CD4-positive, alpha-beta T cell (primary cell): ENCODE measurements around the gene PRPS1L1. TPM values are rescaled to one million over a fixed set of nuclear protein-coding genes. Genes with fewer than 3 reads are reported as not detected.

Experiments used
- ATAC-seq: fragments of 200-7000 bp; cut with Tn5 transposase; one replicate; pipeline ENCODE4 v1.10.0; 2022; ENCODE audit warnings: mild to moderate bottlenecking; ENCODE audit not compliant: poor library complexity
- CTCF ChIA-PET: fragments of 350-600 bp; sonication (Branson Sonifier 250); formaldehyde crosslinking; loops from one replicate; lab custom pipeline; 2021; ENCODE audit warnings: antibody characterized with exemption, inconsistent platforms; lab: Charles Lee
- POLR2A ChIA-PET: fragments of 350-600 bp; sonication (Branson Sonifier 250); formaldehyde crosslinking; loops from one replicate; lab custom pipeline; 2021; ENCODE audit warnings: antibody characterized with exemption, inconsistent platforms; lab: Charles Lee
- DNase-seq, 14 experiments: peaks; one replicate each; pipeline ENCODE4 v3.0.0-alpha.2; 2013 to 2020; ENCODE audit warnings: mixed read lengths in 2 of 14
- H3K27ac ChIP-seq, 2 donors: one replicate each; pipeline versions ENCODE4 v1.5.1 to v1.7.0; 2013; ENCODE audit warnings: low read length in 2 of 2, low read depth in 1 of 2, mild to moderate bottlenecking in 1 of 2
- H3K27me3 ChIP-seq, 2 experiments: 1 replicate in 1 of 2; 2 replicates in 1 of 2; pipeline versions ENCODE4 v1.6.1 to v1.7.0; 2013; ENCODE audit warnings: low read length in 2 of 2, control low read depth in 1 of 2, mild to moderate bottlenecking in 1 of 2, moderate library complexity in 1 of 2; ENCODE audit not compliant: insufficient read depth in 2 of 2, control insufficient read depth in 1 of 2
- H3K36me3 ChIP-seq: one replicate; pipeline ENCODE4 v1.6.1; 2013; ENCODE audit warnings: low read length, control low read depth; ENCODE audit not compliant: insufficient read depth
- H3K4me1 ChIP-seq: one replicate; pipeline ENCODE4 v1.6.1; 2013; ENCODE audit warnings: low read length, control low read depth; ENCODE audit not compliant: insufficient read depth
- H3K4me3 ChIP-seq: one replicate; pipeline ENCODE4 v1.5.1; 2013; ENCODE audit warnings: mild to moderate bottlenecking, low read length, moderate library complexity
- H3K9me3 ChIP-seq, 2 experiments: 1 replicate in 1 of 2; 2 replicates in 1 of 2; pipeline versions ENCODE4 v1.6.1 to v1.7.0; 2013; ENCODE audit warnings: low read length in 2 of 2, mild to moderate bottlenecking in 2 of 2, control low read depth in 1 of 2, moderate library complexity in 1 of 2; ENCODE audit not compliant: control insufficient read depth in 1 of 2, insufficient read depth in 1 of 2
- H3K27ac Mint-ChIP-seq: one replicate; pipeline ENCODE4 v1.8.0; 2020; ENCODE audit warnings: mixed read lengths
- H3K27me3 Mint-ChIP-seq: one replicate; pipeline ENCODE4 v1.8.0; 2021; ENCODE audit warnings: mixed read lengths
- H3K36me3 Mint-ChIP-seq: one replicate; pipeline ENCODE4 v1.8.0; 2021; ENCODE audit warnings: low read depth, mixed read lengths
- H3K4me1 Mint-ChIP-seq: one replicate; pipeline ENCODE4 v1.8.0; 2021; ENCODE audit warnings: low read depth, mixed read lengths
- H3K4me3 Mint-ChIP-seq: one replicate; pipeline ENCODE4 v1.8.0; 2020; ENCODE audit warnings: mild to moderate bottlenecking, mixed read lengths
- H3K9me3 Mint-ChIP-seq: one replicate; pipeline ENCODE4 v1.8.0; 2020; ENCODE audit warnings: mixed read lengths
- CTCF ChIP-seq: fragments of 200-600 bp; IDR thresholded peaks from one replicate; pipeline ENCODE4 v1.8.0; 2022; ENCODE audit warnings: antibody characterized with exemption, mild to moderate bottlenecking
- intact Hi-C, 2 experiments: fragments of 100-400 bp; cut with DNase I in 1 of 2; cut with micrococcal nuclease in 1 of 2; formaldehyde crosslinking; loops; one replicate each; pipeline versions ENCODE4 v1.15.1 to v1.9.0; 2023 to 2025; cut with DNase I, micrococcal nuclease
- total RNA-seq, 174 experiments: library from RNA in 2 of 174; stranded (reverse) in 2 of 174; gene quantifications; one replicate each; pipeline ENCODE4 v1.2.3 and lab custom pipeline; 2021 to 2026

The PRPS1L1 gene
- total RNA-seq, 2 experiments from 2014 or later = not detected

GRCh38 chr7:17998692-17999091 lies 29.0 kb downstream of the PRPS1L1 start:
- Histone ChIP-seq H3K27ac (no peak overlapping the region), H3K4me3 (no peak overlapping the region), H3K9me3 (peaks cover 0 to 5% of the 10 kb centered on the region in 2 experiments), H3K4me1 (no peaks in the 10 kb centered on the region), H3K36me3 (no peaks in the 10 kb centered on the region), H3K27me3 (no peaks in the 10 kb centered on the region)
- Mint-ChIP-seq H3K4me3 (no peak overlapping the region), H3K27ac (no peak overlapping the region), H3K9me3 (no peaks in the 10 kb centered on the region), H3K27me3 (no peaks in the 10 kb centered on the region), H3K36me3 (no peaks in the 10 kb centered on the region), H3K4me1 (no peaks in the 10 kb centered on the region)
- intact Hi-C loops = no loop called here
- no peak for TF ChIP-seq CTCF
- ChIA-PET POLR2A (no interaction called here), CTCF (no interaction called here)
- DNase-seq (no peak), ATAC-seq (no peak)

DNA sequence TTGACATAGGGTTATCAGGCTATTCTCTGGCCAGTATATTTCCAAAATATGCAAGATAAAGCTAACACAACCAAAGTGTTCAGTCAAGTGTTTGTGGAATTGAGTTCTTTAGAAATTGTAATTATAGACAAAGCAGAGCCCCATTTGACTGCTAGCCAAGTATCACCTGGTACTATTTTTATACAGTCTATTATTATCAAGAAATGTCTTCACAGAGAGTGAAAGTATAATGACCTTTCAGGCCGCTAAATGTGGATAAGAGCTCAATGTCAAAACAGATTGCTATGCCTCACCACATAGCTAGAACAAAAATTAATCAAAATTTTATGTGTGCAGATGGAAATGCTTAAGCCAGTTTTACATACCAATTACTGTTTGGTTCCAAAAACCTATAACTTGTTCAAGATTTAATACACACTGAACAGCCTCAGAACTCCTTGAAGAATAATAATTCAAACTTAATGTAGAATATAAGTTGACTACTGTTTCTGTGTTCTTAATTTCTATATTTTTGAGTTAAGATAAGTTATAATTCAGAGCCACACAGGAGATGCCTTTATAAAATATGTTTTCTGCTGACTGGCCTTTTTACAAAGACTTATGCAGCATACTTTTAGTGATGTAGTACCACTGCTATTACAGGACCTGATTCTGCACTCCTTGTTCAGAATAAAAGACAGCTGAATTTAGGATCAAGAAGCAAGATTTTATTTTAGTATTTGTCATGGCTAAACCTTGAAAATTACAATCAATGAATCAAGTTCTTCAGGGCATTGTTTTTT lies 31.0 kb downstream of the PRPS1L1 start:
- H3K4me1 ChIP-seq = no peaks in the 10 kb centered on the region
- Mint-ChIP-seq H3K27ac (no peak overlapping the region), H3K27me3 (no peaks in the 10 kb centered on the region), H3K36me3 (no peaks in the 10 kb centered on the region), H3K4me3 (no peak overlapping the region), H3K9me3 (no peaks in the 10 kb centered on the region), H3K4me1 (no peaks in the 10 kb centered on the region)
- intact Hi-C loops = no loop called here
- ChIA-PET CTCF (no interaction called here), POLR2A (no interaction called here)
- no peak overlapping the region for H3K27ac ChIP-seq
- H3K4me3 ChIP-seq = no peak overlapping the region
- H3K27me3 ChIP-seq = no peaks in the 10 kb centered on the region
- no peak for TF ChIP-seq CTCF
- H3K36me3 ChIP-seq = no peaks in the 10 kb centered on the region
- DNase-seq (no peak), ATAC-seq (no peak)
- H3K9me3 ChIP-seq = peaks cover 0 to 5% of the 10 kb centered on the region in 2 experiments

GRCh38 chr7:17996040-17996439 lies 31.6 kb downstream of the PRPS1L1 start:
- Mint-ChIP-seq H3K4me1 (no peaks in the 10 kb centered on the region), H3K4me3 (no peak overlapping the region), H3K27me3 (no peaks in the 10 kb centered on the region), H3K9me3 (no peaks in the 10 kb centered on the region), H3K27ac (no peak overlapping the region), H3K36me3 (no peaks in the 10 kb centered on the region)
- H3K4me3 ChIP-seq = no peak overlapping the region
- DNase-seq = no peak
- no peak overlapping the region for H3K27ac ChIP-seq
- no peak for ATAC-seq
- no peaks in the 10 kb centered on the region for H3K27me3 ChIP-seq
- POLR2A ChIA-PET = no interaction called here
- no peaks in the 10 kb centered on the region for H3K36me3 ChIP-seq
- no peak for TF ChIP-seq CTCF
- no peaks in the 10 kb centered on the region for H3K4me1 ChIP-seq
- intact Hi-C loops = no loop called here
- CTCF ChIA-PET = no interaction called here
- H3K9me3 ChIP-seq = peaks cover 0 to 5% of the 10 kb centered on the region in 2 experiments
